OCI-M2 (cell line): ENCODE results near the gene HEMK1.

Experiments
- DNase-seq: peaks from one replicate; lab custom pipeline; 2025; ENCODE audit not compliant: unreplicated experiment; lab: John Stamatoyannopoulos, UW

HEMK1 gene

GRCh38 chr3:50572801-50573371, 3.6 kb downstream of the HEMK1 start:
- no peak for DNase-seq

GRCh38 chr3:50573566-50574443, 4.5 kb downstream of the HEMK1 start:
- no peak for DNase-seq

- no peak for DNase-seq
Observed at GRCh38 chr3:50574444-50574831, 5.1 kb downstream of the HEMK1 start.

GRCh38 chr3:50575372-50575771, 6.0 kb downstream of the HEMK1 start:
- no peak for DNase-seq

GRCh38 chr3:50577348-50577747, 8.0 kb downstream of the HEMK1 start:
- no peak for DNase-seq

GRCh38 chr3:50580683-50581458, 11.5 kb downstream of the HEMK1 start:
- DNase-seq: no peak

GRCh38 chr3:50581459-50581842, 12.1 kb downstream of the HEMK1 start:
- no peak for DNase-seq

- no peak for DNase-seq
Observed at GRCh38 chr3:50582083-50582482, 12.8 kb downstream of the HEMK1 start.

GRCh38 chr3:50583897-50584296, 14.6 kb downstream of the HEMK1 start:
- DNase-seq: no peak

GRCh38 chr3:50584391-50584790, 15.1 kb downstream of the HEMK1 start:
- no peak for DNase-seq

GRCh38 chr3:50585919-50586762, 16.8 kb downstream of the HEMK1 start:
- DNase-seq: no peak

GRCh38 chr3:50586763-50587070, 17.4 kb downstream of the HEMK1 start:
- DNase-seq: no peak

GRCh38 chr3:50587373-50587772, 18.1 kb downstream of the HEMK1 start:
- no peak for DNase-seq

- no peak for DNase-seq
Observed at GRCh38 chr3:50587806-50588758, 18.8 kb downstream of the HEMK1 start.

- DNase-seq: no peak
Observed at GRCh38 chr3:50588759-50589433, 19.6 kb downstream of the HEMK1 start.

- no peak for DNase-seq
Observed at GRCh38 chr3:50591196-50591741, 21.9 kb downstream of the HEMK1 start.

- no peak for DNase-seq
Observed at GRCh38 chr3:50592568-50592967, 23.2 kb downstream of the HEMK1 start.

GRCh38 chr3:50594253-50594785, 25.0 kb downstream of the HEMK1 start:
- DNase-seq: no peak

- no peak for DNase-seq
Observed at GRCh38 chr3:50599115-50599715, 29.9 kb downstream of the HEMK1 start.
